ENCODE measurements around the gene RSPRY1. TPM values are rescaled to one million over a fixed set of nuclear protein-coding genes. Genes with fewer than 3 reads are reported as not detected.

The RSPRY1 gene
- total and polyA plus RNA-seq, 2 experiments from 2014 or later, result 39.1 to 42.7 TPM

DNA sequence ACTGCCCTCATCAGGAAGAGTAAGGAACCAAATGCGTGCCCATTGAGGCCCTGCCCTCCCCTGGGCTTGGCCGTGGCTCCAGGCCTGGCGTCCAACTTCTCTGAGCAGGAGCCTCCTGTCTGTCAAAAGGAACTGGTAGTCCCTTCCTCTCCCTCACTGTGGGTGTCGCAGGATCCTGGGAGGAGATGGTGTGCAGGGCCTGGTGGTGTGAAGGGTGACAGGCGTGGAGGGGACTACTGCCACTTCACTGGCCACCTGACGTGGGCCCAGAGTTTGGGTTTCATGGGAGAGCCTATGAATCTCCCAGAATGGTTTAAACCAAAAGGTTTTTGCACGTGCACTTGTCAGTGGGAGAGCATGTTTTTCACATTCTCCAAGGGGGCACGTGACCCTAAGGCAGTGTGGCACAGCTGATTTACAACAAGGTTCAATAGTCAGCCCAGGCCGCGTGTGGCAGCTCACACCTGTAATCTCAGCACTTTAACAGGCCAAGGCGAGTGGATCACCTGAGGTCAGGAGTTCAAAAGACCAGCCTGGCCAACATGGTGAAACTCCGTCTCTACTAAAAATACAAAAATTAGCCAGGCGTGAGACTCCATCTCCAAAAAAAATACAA lies 71.4 kb downstream of the RSPRY1 start:
- Histone ChIP-seq H3K79me2 (ENCODE audit: insufficient read depth) (no peaks in the 10 kb centered on the region), H3K36me3 (ENCODE audit: low read depth) (peaks cover 15% of the 10 kb centered on the region), H3K27me3 (replicated peaks; ENCODE audit: insufficient read depth) (no peaks in the 10 kb centered on the region), H3K9me2 (ENCODE audit: insufficient read depth) (no peaks in the 10 kb centered on the region), H3K9me3 (ENCODE audit: low read depth) (no peaks in the 10 kb centered on the region), H3K4me2 (ENCODE audit: unreplicated experiment) (no peak overlapping the region), H3K27ac (no peak overlapping the region), H2AFZ (no peak overlapping the region), H4K20me1 (ENCODE audit: insufficient read depth) (no peaks in the 10 kb centered on the region), H3K4me1 (ENCODE audit: insufficient read depth) (peaks cover 7% of the 10 kb centered on the region), H3F3A (ENCODE audit: insufficient read depth) (no peaks in the 10 kb centered on the region; the same call in 1 of the 2 replicates), H3K9ac (no peak overlapping the region), H3K4me3 (no peak overlapping the region)
- TF ChIP-seq EZH2phosphoT487 (IDR thresholded peaks at IDR 0.05; ENCODE audit: insufficient read depth, low read depth), result no peak
- TF ChIP-seq EZH2 (IDR thresholded peaks at IDR 0.05; ENCODE audit: insufficient read depth, poor library complexity, severe bottlenecking), result no peak
- in situ Hi-C loops (cut with MboI), result no loop called here
- DNase-seq, result no peak
- WGBS, 2 experiments (ENCODE audit: low coverage in 1 of 2, low lambda C conversion rate in 2 of 2, missing lambda C conversion rate in 2 of 2), result 85% methylated on average over 13 of the region's 13 CpGs

DNA sequence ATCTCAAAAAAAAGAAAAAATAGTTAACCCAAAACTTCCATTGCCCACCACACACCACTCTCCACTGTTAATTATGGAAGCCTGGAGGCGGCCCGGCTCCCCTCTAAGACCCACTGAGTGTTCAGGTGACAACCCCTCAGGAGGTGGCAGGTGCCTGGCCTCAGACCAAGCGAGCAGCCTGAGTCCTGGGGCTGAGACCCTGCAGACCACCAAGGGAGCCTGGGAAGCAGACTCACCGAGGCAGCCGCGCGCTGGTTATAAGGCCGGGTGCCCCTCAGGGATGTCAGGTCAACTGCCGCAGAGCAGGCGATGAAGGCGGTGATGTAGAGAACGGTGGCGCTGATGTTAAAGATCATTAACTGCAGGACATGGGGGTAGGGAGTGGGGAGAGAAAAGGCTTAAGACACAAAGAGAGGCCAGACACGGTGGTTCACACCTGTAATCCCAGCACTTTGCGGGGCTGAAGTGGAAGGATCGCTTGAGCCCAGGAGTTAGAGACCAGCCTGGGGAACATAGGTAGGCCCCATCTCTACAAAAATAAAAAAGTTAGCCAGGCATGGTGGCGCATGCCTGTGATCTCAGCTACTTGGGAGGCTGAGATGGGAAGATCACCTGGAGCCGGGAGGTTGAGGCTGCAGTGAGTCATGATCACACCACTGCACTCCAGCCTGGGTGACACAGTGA lies 72.2 kb downstream of the RSPRY1 start:
- no peaks in the 10 kb centered on the region for H4K20me1 ChIP-seq (ENCODE audit: insufficient read depth)
- H3K27ac ChIP-seq, result no peak overlapping the region
- no peaks in the 10 kb centered on the region for H3K9me3 ChIP-seq (ENCODE audit: low read depth)
- in situ Hi-C loops (cut with MboI), result no loop called here
- H3F3A ChIP-seq (ENCODE audit: insufficient read depth), result no peaks in the 10 kb centered on the region
- no peaks in the 10 kb centered on the region for H3K27me3 ChIP-seq (replicated peaks; ENCODE audit: insufficient read depth)
- H3K9ac ChIP-seq, result no peak overlapping the region
- 97% methylated on average over 18 of the region's 18 CpGs for WGBS, 2 experiments (ENCODE audit: low coverage in 1 of 2, low lambda C conversion rate in 2 of 2, missing lambda C conversion rate in 2 of 2)
- no peak overlapping the region for H2AFZ ChIP-seq
- H3K4me3 ChIP-seq, result no peak overlapping the region
- H3K36me3 ChIP-seq (ENCODE audit: low read depth), result peaks cover 8% of the 10 kb centered on the region; the same call in 1 of the 2 replicates
- no peak for DNase-seq
- peaks cover 7% of the 10 kb centered on the region for H3K4me1 ChIP-seq (ENCODE audit: insufficient read depth)
- TF ChIP-seq EZH2 (IDR thresholded peaks at IDR 0.05; ENCODE audit: insufficient read depth, poor library complexity, severe bottlenecking), result no peak
- H3K4me2 ChIP-seq (ENCODE audit: unreplicated experiment), result no peak overlapping the region
- H3K9me2 ChIP-seq (ENCODE audit: insufficient read depth), result no peaks in the 10 kb centered on the region
- no peaks in the 10 kb centered on the region for H3K79me2 ChIP-seq (ENCODE audit: insufficient read depth)

DNA sequence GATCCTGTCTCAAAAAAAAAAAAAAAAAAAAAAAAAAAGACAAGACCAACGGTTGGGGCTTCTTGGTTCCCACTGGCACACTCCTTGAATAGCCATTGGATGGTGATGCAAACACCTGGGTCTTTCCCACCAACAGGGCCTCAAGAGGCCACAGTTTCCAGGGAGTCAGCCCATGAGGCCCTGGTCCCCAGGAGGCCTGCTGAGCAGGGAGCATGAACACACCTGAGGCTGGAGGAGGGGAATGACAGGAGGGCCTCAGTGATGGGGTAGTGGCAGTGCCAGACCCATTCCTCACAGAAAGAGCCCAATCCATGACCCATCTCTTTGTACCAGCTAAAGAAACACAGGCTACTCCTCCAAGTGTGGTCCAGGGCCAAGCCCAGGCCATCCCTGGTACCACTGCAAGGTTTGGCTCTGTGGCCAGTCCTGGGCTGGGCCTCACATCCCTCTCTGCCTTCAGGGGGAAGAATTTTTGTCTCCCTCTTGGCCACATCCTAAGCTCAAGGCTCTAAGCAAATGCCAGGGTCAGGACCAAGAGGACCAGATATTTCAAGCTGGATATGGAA lies 72.9 kb downstream of the RSPRY1 start:
- Histone ChIP-seq H3K4me2 (ENCODE audit: unreplicated experiment) (no peak overlapping the region), H3K9me3 (ENCODE audit: low read depth) (no peaks in the 10 kb centered on the region), H3K9ac (no peak overlapping the region), H3F3A (ENCODE audit: insufficient read depth) (no peaks in the 10 kb centered on the region), H3K36me3 (ENCODE audit: low read depth) (peaks cover 6% of the 10 kb centered on the region; the same call in 1 of the 2 replicates), H3K4me1 (ENCODE audit: insufficient read depth) (peaks cover 7% of the 10 kb centered on the region), H4K20me1 (ENCODE audit: insufficient read depth) (no peaks in the 10 kb centered on the region), H3K4me3 (no peak overlapping the region), H3K79me2 (ENCODE audit: insufficient read depth) (no peaks in the 10 kb centered on the region), H3K9me2 (ENCODE audit: insufficient read depth) (no peaks in the 10 kb centered on the region), H3K27me3 (replicated peaks; ENCODE audit: insufficient read depth) (no peaks in the 10 kb centered on the region), H3K27ac (no peak overlapping the region), H2AFZ (no peak overlapping the region)
- in situ Hi-C loops (cut with MboI), result no loop called here
- DNase-seq, result no peak
- TF ChIP-seq EZH2phosphoT487 (IDR thresholded peaks at IDR 0.05; ENCODE audit: insufficient read depth, low read depth), result no peak
- no peak for TF ChIP-seq EZH2 (IDR thresholded peaks at IDR 0.05; ENCODE audit: insufficient read depth, poor library complexity, severe bottlenecking)
- WGBS, 2 experiments (ENCODE audit: low coverage in 1 of 2, low lambda C conversion rate in 2 of 2, missing lambda C conversion rate in 2 of 2), result 74 to 75% methylated on average over 1 of the region's 1 CpG

DNA sequence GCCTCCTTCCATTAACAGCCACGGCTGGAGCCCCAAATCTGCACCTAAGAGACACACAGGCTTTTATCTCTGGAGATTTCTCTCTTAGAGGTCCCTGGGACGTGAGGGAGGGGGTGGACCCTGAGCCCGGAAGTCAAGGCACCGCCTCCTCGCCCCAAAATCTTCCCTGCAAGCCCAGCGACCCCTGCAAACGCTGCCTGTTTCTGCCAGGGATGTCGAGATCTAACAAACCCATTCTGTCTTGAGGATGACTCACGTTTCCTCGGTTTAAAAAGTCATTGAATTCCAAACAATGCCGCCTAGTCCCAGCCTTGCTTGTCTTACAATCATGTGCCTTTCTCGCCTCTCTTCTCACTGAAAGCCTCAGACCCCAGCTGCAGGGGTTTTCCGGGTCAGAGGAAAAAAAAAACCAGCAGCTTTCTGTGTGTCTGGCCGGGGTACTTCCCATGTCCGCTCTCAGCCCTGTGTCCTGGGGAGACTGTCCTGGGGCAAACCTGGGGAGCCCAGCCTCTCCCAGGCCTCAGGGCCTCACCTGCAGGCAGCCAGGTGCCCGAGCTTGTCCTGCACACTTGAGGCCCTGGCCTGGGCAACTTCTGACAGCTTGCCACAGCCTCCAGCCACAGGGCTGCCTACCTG lies 74.3 kb downstream of the RSPRY1 start:
- H3F3A ChIP-seq (ENCODE audit: insufficient read depth), result no peaks in the 10 kb centered on the region
- no peak for TF ChIP-seq EZH2phosphoT487 (IDR thresholded peaks at IDR 0.05; ENCODE audit: insufficient read depth, low read depth)
- TF ChIP-seq EZH2 (IDR thresholded peaks at IDR 0.05; ENCODE audit: insufficient read depth, poor library complexity, severe bottlenecking), result no peak
- peak overlapping the region; percentile 44; the same call in 1 of the 2 replicates for H3K9ac ChIP-seq
- H4K20me1 ChIP-seq (ENCODE audit: insufficient read depth), result no peaks in the 10 kb centered on the region
- H3K4me2 ChIP-seq (ENCODE audit: unreplicated experiment), result peak overlapping the region; percentile 71
- WGBS, 2 experiments (ENCODE audit: low coverage in 1 of 2, low lambda C conversion rate in 2 of 2, missing lambda C conversion rate in 2 of 2), result 13 to 16% methylated on average over 16 of the region's 16 CpGs
- no peaks in the 10 kb centered on the region for H3K79me2 ChIP-seq (ENCODE audit: insufficient read depth)
- no peaks in the 10 kb centered on the region for H3K27me3 ChIP-seq (replicated peaks; ENCODE audit: insufficient read depth)
- in situ Hi-C loops (cut with MboI), result no loop called here
- H2AFZ ChIP-seq, result peak overlapping the region; percentile 85
- peak; percentile 79 for DNase-seq
- H3K4me3 ChIP-seq, result peak overlapping the region; percentile 56
- peaks cover 7% of the 10 kb centered on the region for H3K4me1 ChIP-seq (ENCODE audit: insufficient read depth)
- no peaks in the 10 kb centered on the region for H3K9me3 ChIP-seq (ENCODE audit: low read depth)
- H3K36me3 ChIP-seq (ENCODE audit: low read depth), result no peaks in the 10 kb centered on the region
- no peak overlapping the region; the same call in 1 of the 2 replicates for H3K27ac ChIP-seq
- H3K9me2 ChIP-seq (ENCODE audit: insufficient read depth), result no peaks in the 10 kb centered on the region

All from GM23248 (cell line).